HG03521 (cell line): ENCODE data around the gene CDKN2C.

Experiments used
- ATAC-seq: cut with Tn5 transposase; IDR thresholded peaks from one replicate; pipeline ENCODE4 v1.9.1; 2021; ENCODE audit warnings: mild to moderate bottlenecking, moderate library complexity; ENCODE audit not compliant: unreplicated experiment

The CDKN2C gene

DNA sequence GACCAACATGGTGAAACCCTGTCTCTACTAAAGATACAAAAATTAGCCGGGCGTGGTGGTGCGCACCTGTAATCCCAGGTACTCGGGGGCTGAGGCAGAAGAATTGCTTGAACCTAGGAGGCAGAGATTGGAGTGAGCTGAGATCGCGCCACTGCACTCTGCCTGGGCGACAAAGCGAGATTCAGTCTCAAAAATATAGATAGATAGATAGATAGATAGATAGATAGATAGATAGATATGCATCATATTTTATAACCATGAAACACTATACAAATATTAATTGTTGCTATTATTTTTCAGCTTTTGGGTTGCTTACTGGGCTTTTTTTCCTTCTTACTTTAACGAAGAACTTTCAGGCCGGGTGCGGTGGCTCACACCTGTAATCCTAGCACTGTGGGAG is 5.2 kb upstream of the CDKN2C start:
- no peak for ATAC-seq

DNA sequence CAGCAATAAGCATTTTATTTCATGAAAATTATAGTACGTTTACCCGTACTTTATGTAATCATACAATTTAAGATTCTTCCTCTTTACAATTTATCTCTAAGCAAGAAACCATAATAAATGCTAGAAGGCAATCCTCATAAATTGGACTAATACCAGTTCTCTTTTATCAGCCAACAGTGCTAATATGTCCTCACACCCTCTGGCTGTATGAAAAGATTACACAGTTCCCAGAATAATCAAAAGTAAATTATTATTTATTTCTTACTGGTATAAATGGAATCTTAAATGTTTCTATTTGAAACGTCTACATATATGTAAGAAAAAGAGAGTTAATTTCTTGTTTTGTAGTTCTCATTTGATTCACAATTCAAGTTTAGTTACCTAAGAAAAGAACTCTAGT is 3.1 kb upstream of the CDKN2C start:
- ATAC-seq, result no peak

- ATAC-seq, result no peak
Measured at GRCh38 chr1:50967416-50968157, 2.5 kb upstream of the CDKN2C start.

- ATAC-seq, result peak; percentile 55
Measured at GRCh38 chr1:50968158-50968820, 1.8 kb upstream of the CDKN2C start.

GRCh38 chr1:50968821-50969610 is 1.0 kb upstream of the CDKN2C start:
- peak; percentile 21 for ATAC-seq

DNA sequence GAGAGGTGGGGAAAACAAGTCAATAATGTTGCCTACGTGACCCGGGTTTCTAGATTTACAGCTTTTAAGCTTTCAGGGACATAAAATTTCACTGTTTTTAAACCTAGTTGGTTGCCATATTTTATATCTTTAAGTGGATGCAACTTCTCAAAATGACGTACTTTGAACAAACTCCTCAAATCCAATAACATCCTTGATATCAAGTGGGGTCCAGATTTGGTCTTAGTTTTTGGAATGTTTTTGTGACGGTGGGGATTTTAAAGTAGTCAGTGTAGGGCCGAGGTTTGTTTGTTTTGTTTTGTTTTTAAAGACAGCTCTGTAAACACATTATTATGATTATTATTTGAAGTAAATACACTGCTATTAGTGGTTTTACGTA is 453 bp downstream of the CDKN2C start:
- no peak for ATAC-seq

DNA sequence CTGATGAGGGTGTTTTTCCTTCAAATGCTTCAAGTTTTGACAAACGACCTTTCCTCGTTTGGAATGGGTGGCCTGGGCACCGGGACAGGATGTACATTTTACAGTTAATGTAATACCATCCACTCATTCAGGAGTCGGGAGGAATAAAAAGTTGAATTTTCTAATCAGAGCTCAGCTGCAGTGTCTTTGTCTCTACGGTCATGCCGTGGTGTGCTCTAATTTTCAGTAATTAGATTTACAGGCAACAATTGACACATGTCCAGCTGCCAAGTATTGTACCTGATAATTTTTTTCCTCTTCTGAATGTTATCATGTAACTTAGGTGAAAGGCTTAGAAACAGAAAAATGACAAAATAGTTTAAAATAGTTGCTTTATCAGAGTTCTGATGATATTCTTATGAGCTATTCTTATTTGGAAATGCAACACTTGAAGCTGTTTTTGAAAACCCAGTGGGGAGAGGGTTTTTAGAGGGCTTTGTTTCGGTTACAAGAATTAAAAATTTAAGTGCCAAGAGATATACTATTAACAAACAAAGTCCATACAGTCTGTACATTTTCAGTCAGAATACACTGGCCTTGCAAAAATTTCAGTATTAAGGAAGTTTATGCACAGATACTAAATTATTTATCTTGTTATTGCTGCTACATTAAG is 1.0 kb downstream of the CDKN2C start:
- no peak for ATAC-seq

- ATAC-seq, result no peak
Measured at GRCh38 chr1:50971748-50972305, 1.8 kb downstream of the CDKN2C start.

DNA sequence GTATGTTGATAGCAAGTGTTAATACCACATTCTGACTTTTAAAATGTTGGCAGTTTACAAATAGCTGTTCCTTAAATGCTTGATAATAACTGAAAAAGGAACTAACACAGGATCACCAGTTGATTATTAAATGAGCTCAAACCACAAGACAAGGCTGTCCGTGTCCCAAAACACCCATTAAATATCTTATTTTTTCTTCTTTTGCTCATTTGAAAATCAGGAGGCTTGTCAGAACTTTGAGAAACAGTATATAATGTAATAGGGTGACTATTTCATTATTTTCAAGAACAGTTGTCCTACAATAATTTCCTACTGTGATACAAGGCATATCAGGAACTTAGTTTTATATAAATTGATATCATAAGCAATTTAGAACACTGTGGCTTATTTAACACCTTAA is 2.7 kb downstream of the CDKN2C start:
- no peak for ATAC-seq

GRCh38 chr1:50973255-50973654 is 3.2 kb downstream of the CDKN2C start:
- no peak for ATAC-seq

DNA sequence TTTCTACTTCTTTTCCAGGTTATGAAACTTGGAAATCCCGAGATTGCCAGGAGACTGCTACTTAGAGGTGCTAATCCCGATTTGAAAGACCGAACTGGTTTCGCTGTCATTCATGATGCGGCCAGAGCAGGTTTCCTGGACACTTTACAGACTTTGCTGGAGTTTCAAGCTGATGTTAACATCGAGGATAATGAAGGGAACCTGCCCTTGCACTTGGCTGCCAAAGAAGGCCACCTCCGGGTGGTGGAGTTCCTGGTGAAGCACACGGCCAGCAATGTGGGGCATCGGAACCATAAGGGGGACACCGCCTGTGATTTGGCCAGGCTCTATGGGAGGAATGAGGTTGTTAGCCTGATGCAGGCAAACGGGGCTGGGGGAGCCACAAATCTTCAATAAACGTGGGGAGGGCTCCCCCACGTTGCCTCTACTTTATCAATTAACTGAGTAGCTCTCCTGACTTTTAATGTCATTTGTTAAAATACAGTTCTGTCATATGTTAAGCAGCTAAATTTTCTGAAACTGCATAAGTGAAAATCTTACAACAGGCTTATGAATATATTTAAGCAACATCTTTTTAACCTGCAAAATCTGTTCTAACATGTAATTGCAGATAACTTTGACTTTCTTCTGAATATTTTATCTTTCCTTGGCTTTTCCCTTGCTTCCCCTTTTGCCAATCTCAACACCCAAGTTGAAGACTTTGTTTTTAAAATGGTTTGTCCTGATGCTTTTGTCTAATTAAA is 4.0 kb downstream of the CDKN2C start:
- ATAC-seq, result no peak

DNA sequence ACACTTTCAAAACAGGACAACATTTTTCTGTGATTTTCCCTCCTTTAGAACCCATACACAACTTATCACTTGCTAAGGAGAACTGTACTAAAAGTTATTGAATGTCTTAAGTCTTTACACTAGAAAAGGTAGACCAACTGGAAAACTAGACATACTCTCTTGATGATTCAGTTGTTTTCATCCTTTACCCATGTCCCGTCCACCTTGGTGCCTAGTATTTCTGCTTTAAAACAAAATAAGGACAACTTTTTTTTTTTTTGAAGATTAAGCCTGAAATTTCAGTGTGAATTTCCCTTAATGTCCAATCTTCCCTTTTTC is 4.5 kb downstream of the CDKN2C start:
- no peak for ATAC-seq

DNA sequence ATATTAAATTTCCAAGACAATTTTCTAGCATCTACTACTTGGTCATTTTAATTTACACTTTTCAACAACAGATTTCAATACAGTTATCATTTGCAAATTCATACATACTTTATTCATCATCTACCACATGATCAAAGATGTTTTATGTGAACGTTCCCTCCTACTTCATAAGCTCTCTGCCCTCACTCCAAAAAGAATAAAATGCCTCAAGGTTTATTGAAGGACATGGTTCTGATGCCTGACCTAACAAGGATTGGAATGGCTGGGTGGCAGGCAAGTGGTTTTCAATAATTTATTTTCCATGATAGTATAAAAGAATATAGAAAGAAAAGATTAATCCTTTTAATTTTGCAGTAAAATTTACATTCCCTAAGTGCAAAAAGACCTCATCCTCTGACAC is 5.4 kb downstream of the CDKN2C start:
- no peak for ATAC-seq

DNA sequence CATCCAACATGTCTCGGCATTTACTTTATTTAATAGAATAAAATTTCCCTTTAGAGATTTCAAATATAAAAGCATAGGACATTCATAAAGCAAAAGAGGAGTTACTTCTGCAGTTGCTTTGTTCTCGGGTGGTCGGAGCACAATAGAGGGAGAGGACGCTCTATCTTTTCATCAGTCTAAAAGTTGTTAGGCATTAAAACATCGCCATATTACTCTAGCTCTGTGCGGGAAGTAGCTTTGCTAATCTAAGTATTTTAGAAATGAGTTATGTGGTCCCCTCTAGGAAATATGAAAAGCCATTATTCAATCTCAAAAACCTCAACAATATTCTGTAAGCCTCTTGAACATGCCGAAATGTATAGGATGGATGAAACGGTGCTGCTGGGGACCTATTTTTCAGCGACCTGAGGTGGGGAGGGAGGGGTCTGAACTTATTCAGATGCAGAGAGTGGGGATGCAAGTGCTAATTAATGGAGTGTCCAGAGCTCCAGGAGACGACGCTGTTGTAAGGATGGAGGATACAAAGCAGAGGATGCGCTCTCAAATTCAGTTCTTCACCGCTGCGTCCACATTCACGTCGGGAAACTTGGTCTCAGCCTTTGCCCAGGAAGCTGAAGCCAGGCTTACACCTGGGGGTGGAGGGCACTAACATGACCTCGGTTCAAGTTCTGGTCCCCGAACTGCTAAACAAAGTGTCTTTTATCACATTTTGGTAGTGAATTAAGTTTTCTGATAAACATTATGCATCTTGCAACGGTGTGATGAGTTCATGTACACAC is 6.3 kb downstream of the CDKN2C start:
- ATAC-seq, result no peak

DNA sequence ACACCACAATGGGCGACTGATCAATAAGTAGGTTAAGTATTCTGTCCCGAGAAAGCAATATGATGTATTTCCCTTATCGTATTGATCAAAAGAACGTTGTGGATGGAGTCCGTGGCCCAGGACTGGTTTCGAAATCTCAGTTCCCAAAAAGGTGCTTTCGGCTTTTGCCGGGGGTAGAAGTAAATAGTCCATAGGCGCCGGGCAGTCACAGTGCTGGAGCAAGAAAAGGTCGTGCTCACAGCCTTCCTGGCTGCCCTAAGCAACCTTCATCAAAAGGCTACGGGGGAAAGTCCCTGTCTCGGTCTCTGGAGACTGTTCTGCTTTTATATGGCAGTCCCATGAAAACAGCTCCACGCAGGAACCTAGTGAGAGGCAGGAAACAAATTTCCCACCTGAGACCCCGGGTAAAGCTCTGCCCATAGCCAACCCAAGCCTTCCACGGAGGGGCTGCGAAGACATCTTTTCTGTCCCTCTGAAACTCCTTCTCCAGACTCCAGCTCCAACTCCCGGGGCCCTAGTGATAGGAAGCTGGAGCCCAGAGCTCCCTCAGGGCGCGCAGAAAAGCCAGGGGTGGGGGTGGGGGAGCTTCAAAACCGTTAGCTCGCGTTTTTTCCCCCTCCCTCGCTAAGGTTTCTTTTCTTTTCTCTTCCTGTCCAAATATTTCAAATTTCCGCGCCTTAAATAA is 7.0 kb downstream of the CDKN2C start:
- ATAC-seq, result peak; percentile 33

GRCh38 chr1:50977575-50978143 is 7.6 kb downstream of the CDKN2C start:
- ATAC-seq, result peak; percentile 58

DNA sequence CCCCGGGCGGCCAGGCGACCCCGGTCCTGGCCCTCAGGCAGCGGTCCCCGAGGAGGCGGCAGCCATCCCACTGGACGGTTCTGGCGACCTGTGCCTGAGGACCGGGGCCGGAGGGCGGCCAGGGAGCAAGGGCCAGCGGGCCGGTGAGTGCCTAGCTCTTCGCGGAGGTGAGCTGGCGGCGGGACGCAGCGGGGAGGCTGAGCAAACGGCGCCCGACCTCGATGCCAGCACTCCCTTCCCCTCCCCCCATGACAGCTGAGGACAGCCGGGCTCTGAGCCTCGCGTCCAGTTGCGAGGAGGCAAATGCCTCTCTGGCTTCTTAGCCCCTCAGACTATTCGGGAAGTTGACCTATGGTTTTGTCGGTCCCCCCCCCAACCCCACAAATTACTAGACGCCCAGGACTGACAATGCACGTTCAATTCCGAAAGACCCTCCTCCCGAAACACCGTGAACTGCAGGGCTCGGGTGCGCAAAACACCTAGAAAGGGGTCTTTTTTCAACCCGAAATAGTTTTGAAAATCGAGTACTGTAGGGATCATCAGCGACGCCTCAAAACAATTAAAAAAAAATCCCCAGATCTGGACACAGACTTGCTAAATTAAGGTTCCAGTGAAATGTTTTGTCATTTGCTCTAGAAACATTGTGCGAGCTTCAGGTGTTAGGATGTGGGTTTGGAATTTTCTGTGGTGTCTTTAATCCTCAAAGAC is 8.3 kb downstream of the CDKN2C start:
- ATAC-seq, result peak; percentile 27
